GM12878 (cell line): ENCODE measurements around the gene CALCR. TPM values are rescaled to one million over a fixed set of nuclear protein-coding genes. Genes with fewer than 3 reads are reported as not detected.

Source experiments
- ATAC-seq: fragments of 200-7000 bp; cut with Tn5 transposase; 3 replicates; pipeline ENCODE4 v1.9.1; 2020; ENCODE audit warnings: mild to moderate bottlenecking, moderate library complexity
- BruUV-seq: library from RNA; stranded (reverse); fragments of 400-500 nt; replicated peaks from 2 replicates; lab custom pipeline; 2021; lab: Mats Ljungman, UMichigan
- CTCF ChIA-PET: fragments of 300-600 bp; sonication (Branson Sonifier 250); formaldehyde crosslinking; extraction: SDS; loops from one replicate; lab custom pipeline; 2021; ENCODE audit warnings: inconsistent platforms; lab: Yijun Ruan, JAX
- POLR2A ChIA-PET: fragments of 350-600 bp; formaldehyde crosslinking; extraction: SDS; loops from one replicate; lab custom pipeline; 2021; ENCODE audit warnings: inconsistent platforms; lab: Charles Lee
- RAD21 ChIA-PET: fragments of 300-600 bp; sonication (Branson Sonifier 250); formaldehyde crosslinking; loops from one replicate; lab custom pipeline; 2023; ENCODE audit warnings: antibody characterized with exemption; ENCODE audit not compliant: unreplicated experiment; lab: Charles Lee
- SMC1A ChIA-PET: fragments of 300-600 bp; sonication (Branson Sonifier 250); formaldehyde crosslinking; loops from one replicate; lab custom pipeline; 2023; ENCODE audit not compliant: unreplicated experiment, uncharacterized antibody; lab: Charles Lee
- DNase-seq: peaks from one replicate; pipeline ENCODE4 v3.0.0-alpha.2; 2011; ENCODE audit warnings: low read depth, low spot score
- FAIRE-seq: peaks from 3 replicates; lab custom pipeline; 2011; peaks lifted over from hg19 to GRCh38; lab: Jason Lieb, UNC
- H2AFZ ChIP-seq: 2 replicates; pipeline ENCODE4 v1.6.0; 2011; ENCODE audit warnings: low read depth, low read length, control low read depth; ENCODE audit not compliant: control insufficient read depth
- H3K27ac ChIP-seq: 2 replicates; pipeline ENCODE4 v1.5.1; 2011; ENCODE audit warnings: control low read depth; ENCODE audit not compliant: control insufficient read depth, insufficient read depth
- H3K27me3 ChIP-seq, 2 experiments: replicated peaks in 1 of 2; 2 replicates each; pipeline versions ENCODE4 v1.6.0 to v1.6.1; 2011; ENCODE audit warnings: low read length in 1 of 2; ENCODE audit not compliant: control insufficient read depth in 2 of 2, insufficient read depth in 2 of 2
- H3K36me3 ChIP-seq, 2 experiments: 2 replicates each; pipeline ENCODE4 v1.5.1; 2011; ENCODE audit warnings: low read length in 1 of 2; ENCODE audit not compliant: control insufficient read depth in 2 of 2, insufficient read depth in 2 of 2
- H3K4me1 ChIP-seq: 2 replicates; pipeline ENCODE4 v1.6.1; 2011; ENCODE audit warnings: mild to moderate bottlenecking, low read length, moderate library complexity, mixed read lengths; ENCODE audit not compliant: control insufficient read depth, insufficient read depth
- H3K4me2 ChIP-seq: 2 replicates; pipeline ENCODE4 v1.6.0; 2011; ENCODE audit warnings: control low read depth; ENCODE audit not compliant: control insufficient read depth, insufficient read depth
- H3K4me3 ChIP-seq: fragments of 200-600 bp; sonication (generic); 2 replicates; pipeline ENCODE4 v1.5.1; 2016
- H3K79me2 ChIP-seq: 2 replicates; pipeline ENCODE4 v1.6.0; 2011; ENCODE audit warnings: low read length; ENCODE audit not compliant: control insufficient read depth, insufficient read depth
- H3K9ac ChIP-seq: 2 replicates; pipeline ENCODE4 v1.8.0; 2011; ENCODE audit warnings: low read length, control low read depth, mixed read lengths; ENCODE audit not compliant: control insufficient read depth, insufficient read depth
- H3K9me3 ChIP-seq: replicated peaks from 3 replicates; pipeline ENCODE4 v1.5.1; 2011; ENCODE audit warnings: mild to moderate bottlenecking, low read length; ENCODE audit not compliant: control insufficient read depth, insufficient read depth
- H4K20me1 ChIP-seq: 2 replicates; pipeline ENCODE4 v1.6.0; 2011; ENCODE audit not compliant: control insufficient read depth, insufficient read depth
- DPF2 ChIP-seq: fragments of 450-650 bp; IDR thresholded peaks from 2 replicates; pipeline ENCODE4 v1.6.1; 2017; ENCODE audit warnings: mild to moderate bottlenecking
- ESRRA ChIP-seq: IDR thresholded peaks from 2 replicates; pipeline ENCODE4 v1.6.1; 2012; ENCODE audit warnings: mild to moderate bottlenecking, low read length, improper control_type of control experiment
- GABPA ChIP-seq: IDR thresholded peaks from 2 replicates; pipeline ENCODE4 v1.6.1; 2014; ENCODE audit warnings: antibody characterized with exemption, low read depth, mild to moderate bottlenecking, inconsistent platforms
- KAT2A ChIP-seq: conservative IDR thresholded peaks from 2 replicates; pipeline ENCODE4 v1.6.1; 2011; ENCODE audit warnings: low read depth, low read length; ENCODE audit not compliant: control insufficient read depth
- NR2F1 ChIP-seq: fragments of 450-650 bp; conservative IDR thresholded peaks from 2 replicates; pipeline ENCODE4 v1.6.1; 2017; ENCODE audit warnings: mild to moderate bottlenecking
- RELA ChIP-seq: fragments of 450-650 bp; IDR thresholded peaks from 2 replicates; pipeline ENCODE4 v1.8.0; 2014; ENCODE audit warnings: borderline replicate concordance; ENCODE audit not compliant: partially characterized antibody
- SREBF1 ChIP-seq: IDR thresholded peaks from 2 replicates; pipeline ENCODE4 v1.6.1; 2012; ENCODE audit warnings: mild to moderate bottlenecking, low read length
- ZBED1 ChIP-seq: IDR thresholded peaks from 2 replicates; pipeline ENCODE4 v1.6.1; 2016; ENCODE audit warnings: borderline replicate concordance
- WGBS: methylation state at CpG from one replicate; pipeline ENCODE4 v1.1.6; 2016; ENCODE audit warnings: low lambda C conversion rate; ENCODE audit not compliant: insufficient replicate concordance, insufficient coverage; ENCODE audit errors: missing lambda C conversion rate; 5-methylcytosine and 5-hydroxymethylcytosine counted together
- in situ Hi-C: fragments of 300-500 bp; cut with MboI; formaldehyde crosslinking; loops from 9 replicates; pipeline ENCODE4 v1.14.3; 2018; ENCODE audit warnings: mixed read lengths
- intact Hi-C: fragments of 100-400 bp; cut with micrococcal nuclease; formaldehyde crosslinking; loops from one replicate; pipeline ENCODE4 v1.14.2; 2022; ENCODE audit not compliant: unreplicated experiment
- polyA plus RNA-seq, 11 experiments: library from polyadenylated mRNA; depleted of rRNA in 4 of 11; unstranded in 6 of 11; stranded (reverse) in 5 of 11; fragments of >200 nt; fragmentation: Nextera tagmentation in 4 of 11; fragmentation: Illumina TruSeq in 1 of 11; extraction: Ambion mirVana in 4 of 11; extraction: Trizol in 1 of 11; gene quantifications; 1 replicate in 1 of 11; 2 replicates in 10 of 11; pipeline versions ENCODE4 v1.2.1 to v1.2.3, GENCODE V29; 2011 to 2016; ENCODE audit warnings: inconsistent platforms in 2 of 11, missing spikeins in 2 of 11, low read depth in 1 of 11
- total RNA-seq, 4 experiments: library from RNA; depleted of rRNA in 3 of 4; stranded (reverse); fragments of >200 nt in 3 of 4; fragmentation: Illumina TruSeq in 1 of 4; extraction: Trizol in 1 of 4; gene quantifications; 2 replicates each; pipeline versions ENCODE4 v1.2.1 to v1.2.3, GENCODE V29; 2013 to 2021
- TF ChIP-seq, protein P1 (sequence below): fragments of 450-650 bp; IDR thresholded peaks from 2 replicates; pipeline ENCODE4 v1.6.1; 2017; ENCODE audit warnings: borderline replicate concordance
- TF ChIP-seq, protein P2 (sequence below): IDR thresholded peaks from 2 replicates; pipeline ENCODE4 v1.6.1; 2011; ENCODE audit warnings: low read depth, low read length, improper control_type of control experiment, borderline replicate concordance

The CALCR gene
- total and polyA plus RNA-seq, 10 of the 15 experiments (the other 5 are each of a cell fraction or from before 2014, with no cell fraction given) = not detected

DNA sequence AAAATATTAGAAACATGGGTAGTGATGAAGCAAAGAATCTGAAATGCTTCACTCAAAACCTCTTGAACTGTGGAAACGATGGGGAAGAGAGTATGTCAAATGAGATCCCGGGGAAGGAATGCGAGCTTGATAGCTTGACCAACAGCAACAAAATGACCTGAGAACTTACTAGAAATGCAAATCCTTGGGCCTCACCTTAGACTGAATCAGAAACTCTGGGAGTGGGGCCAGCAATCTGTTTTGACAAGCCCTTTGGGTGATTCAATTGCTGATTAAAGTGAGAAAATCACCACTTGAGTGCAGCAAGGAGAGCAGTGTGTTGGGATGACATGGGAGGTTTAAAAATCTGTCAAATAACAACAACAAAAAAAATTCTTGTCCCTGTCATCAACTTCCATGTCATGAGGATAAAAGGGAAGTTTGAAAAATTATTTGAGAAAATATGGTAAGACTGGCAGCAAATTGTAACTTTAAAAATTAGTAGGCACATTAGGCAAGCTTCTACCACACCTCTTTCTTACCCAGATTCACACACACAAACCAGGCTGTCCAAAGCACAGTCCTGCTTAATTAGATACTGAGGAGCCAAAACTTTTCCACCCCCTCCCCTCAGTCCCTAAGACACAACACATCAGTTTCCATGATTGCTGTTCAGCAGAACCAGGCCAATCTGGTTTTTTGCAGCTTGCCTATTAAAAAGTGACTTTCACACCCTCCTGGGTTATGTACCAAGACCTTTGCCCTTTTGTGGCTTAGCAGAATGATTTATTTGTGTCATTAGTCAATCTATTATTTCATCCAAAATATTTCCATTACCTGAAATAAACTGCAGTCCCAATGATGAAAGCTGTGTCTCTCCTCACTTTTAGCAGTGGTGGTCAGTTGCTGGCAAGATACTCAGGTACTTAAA, 15.6 kb downstream of the CALCR start:
- FAIRE-seq (no peak), DNase-seq (no peak), ATAC-seq (no peak)
- H2AFZ ChIP-seq = no peak overlapping the region
- SMC1A ChIA-PET = interaction anchor here (0.6 to 1.2 kb wide), 3 partner anchors 436 to 1127 kb away, joined by 3 read pairs; no protein-coding TSS in a partner anchor
- in situ Hi-C loops = no loop called here
- WGBS = 42% methylated on average over 3 of the region's 3 CpGs
- no peaks in the 10 kb centered on the region for H3K9me3 ChIP-seq
- H4K20me1 ChIP-seq = no peaks in the 10 kb centered on the region
- intact Hi-C loops = loop anchor here (10.0 kb wide), 1 partner anchor 464 kb away; no protein-coding TSS in a partner anchor
- TF ChIP-seq NR2F1 (peak; percentile 52; the same call in 1 of the 2 replicates), KAT2A (no peak)
- H3K27me3 ChIP-seq = 0 out of 4 replicates have a peak, but pooled peaks cover 0 to 1% of the 10 kb centered on the region in 2 experiments
- RAD21 ChIA-PET = interaction anchor here (0.5 to 0.6 kb wide), 2 partner anchors 313 to 345 kb away, joined by 3 read pairs; no protein-coding TSS in a partner anchor
- H3K36me3 ChIP-seq = no peaks in the 10 kb centered on the region
- no peak overlapping the region for H3K4me2 ChIP-seq
- no peaks in the 10 kb centered on the region for H3K4me1 ChIP-seq
- POLR2A ChIA-PET = no interaction called here
- no peaks in the 10 kb centered on the region for H3K79me2 ChIP-seq
- H3K4me3 ChIP-seq = no peak overlapping the region
- CTCF ChIA-PET = interaction anchor here (0.9 to 2.2 kb wide), 4 partner anchors 8 to 25 kb away, joined by 3 to 8 read pairs (median 4); no protein-coding TSS in a partner anchor
- H3K9ac ChIP-seq = no peak overlapping the region
- no peak overlapping the region for H3K27ac ChIP-seq
- no TSS peak for BruUV-seq

DNA sequence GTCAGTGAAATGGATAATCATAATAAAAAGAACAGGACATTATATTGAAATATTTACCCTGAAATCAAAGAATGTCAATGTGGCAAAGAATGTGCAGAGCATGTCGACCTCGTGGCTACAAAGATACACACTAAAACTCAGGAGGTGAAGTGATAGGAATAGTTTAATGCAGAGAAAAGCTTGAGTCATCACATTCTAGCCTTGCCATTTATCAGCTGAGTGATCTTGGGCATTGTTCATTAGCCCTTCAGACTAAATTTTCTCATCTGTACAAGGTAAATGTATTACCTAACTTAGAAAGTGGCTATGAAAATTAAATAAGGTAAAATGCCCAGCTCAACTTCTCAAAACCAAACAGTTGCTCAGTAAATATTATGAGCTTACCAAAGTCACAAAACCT, 22.6 kb downstream of the CALCR start:
- ChIA-PET RAD21 (interaction anchor here (1.0 to 1.4 kb wide), 2 partner anchors 272 to 306 kb away, joined by 3 read pairs; no protein-coding TSS in a partner anchor), SMC1A (interaction anchor here (1.0 to 3.5 kb wide), 5 partner anchors 10 to 309 kb away, joined by 3 to 19 read pairs (median 4); no protein-coding TSS in a partner anchor), CTCF (interaction anchor here (1.2 to 8.0 kb wide), 9 partner anchors 10 to 319 kb away, joined by 3 to 103 read pairs (median 5); partner anchors contain the start of gene VPS50), POLR2A (no interaction called here)
- H2AFZ ChIP-seq = no peak overlapping the region
- H3K4me1 ChIP-seq = no peaks in the 10 kb centered on the region
- no peak for FAIRE-seq
- no TSS peak for BruUV-seq
- no peak overlapping the region for H3K9ac ChIP-seq
- no peaks in the 10 kb centered on the region for H4K20me1 ChIP-seq
- no peaks in the 10 kb centered on the region for H3K79me2 ChIP-seq
- intact Hi-C loops (loop anchor here (1.0 to 10.0 kb wide), 2 partner anchors 307 to 457 kb away; no protein-coding TSS in a partner anchor), in situ Hi-C loops (loop anchor here (5.0 kb wide), 1 partner anchor 310 kb away; no protein-coding TSS in a partner anchor)
- H3K27me3 ChIP-seq = 0 out of 4 replicates have a peak, but pooled peaks cover 0 to 1% of the 10 kb centered on the region in 2 experiments
- no peak for DNase-seq
- H3K27ac ChIP-seq = no peak overlapping the region
- no peak overlapping the region for H3K4me2 ChIP-seq
- no peaks in the 10 kb centered on the region for H3K36me3 ChIP-seq
- no peaks in the 10 kb centered on the region for H3K9me3 ChIP-seq
- WGBS = 0% methylated on average over 2 of the region's 2 CpGs
- ATAC-seq = no peak
- H3K4me3 ChIP-seq = no peak overlapping the region
- TF ChIP-seq, protein P1, sequence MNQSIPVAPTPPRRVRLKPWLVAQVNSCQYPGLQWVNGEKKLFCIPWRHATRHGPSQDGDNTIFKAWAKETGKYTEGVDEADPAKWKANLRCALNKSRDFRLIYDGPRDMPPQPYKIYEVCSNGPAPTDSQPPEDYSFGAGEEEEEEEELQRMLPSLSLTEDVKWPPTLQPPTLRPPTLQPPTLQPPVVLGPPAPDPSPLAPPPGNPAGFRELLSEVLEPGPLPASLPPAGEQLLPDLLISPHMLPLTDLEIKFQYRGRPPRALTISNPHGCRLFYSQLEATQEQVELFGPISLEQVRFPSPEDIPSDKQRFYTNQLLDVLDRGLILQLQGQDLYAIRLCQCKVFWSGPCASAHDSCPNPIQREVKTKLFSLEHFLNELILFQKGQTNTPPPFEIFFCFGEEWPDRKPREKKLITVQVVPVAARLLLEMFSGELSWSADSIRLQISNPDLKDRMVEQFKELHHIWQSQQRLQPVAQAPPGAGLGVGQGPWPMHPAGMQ = no peak
- TF ChIP-seq ZBED1 (no peak), RELA (no peak), DPF2 (no peak), ESRRA (no peak), GABPA (no peak), SREBF1 (no peak)
- TF ChIP-seq, protein P2, sequence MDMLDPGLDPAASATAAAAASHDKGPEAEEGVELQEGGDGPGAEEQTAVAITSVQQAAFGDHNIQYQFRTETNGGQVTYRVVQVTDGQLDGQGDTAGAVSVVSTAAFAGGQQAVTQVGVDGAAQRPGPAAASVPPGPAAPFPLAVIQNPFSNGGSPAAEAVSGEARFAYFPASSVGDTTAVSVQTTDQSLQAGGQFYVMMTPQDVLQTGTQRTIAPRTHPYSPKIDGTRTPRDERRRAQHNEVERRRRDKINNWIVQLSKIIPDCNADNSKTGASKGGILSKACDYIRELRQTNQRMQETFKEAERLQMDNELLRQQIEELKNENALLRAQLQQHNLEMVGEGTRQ = no peak
